ENCODE results near the gene RSPRY1.

RSPRY1 gene

DNA sequence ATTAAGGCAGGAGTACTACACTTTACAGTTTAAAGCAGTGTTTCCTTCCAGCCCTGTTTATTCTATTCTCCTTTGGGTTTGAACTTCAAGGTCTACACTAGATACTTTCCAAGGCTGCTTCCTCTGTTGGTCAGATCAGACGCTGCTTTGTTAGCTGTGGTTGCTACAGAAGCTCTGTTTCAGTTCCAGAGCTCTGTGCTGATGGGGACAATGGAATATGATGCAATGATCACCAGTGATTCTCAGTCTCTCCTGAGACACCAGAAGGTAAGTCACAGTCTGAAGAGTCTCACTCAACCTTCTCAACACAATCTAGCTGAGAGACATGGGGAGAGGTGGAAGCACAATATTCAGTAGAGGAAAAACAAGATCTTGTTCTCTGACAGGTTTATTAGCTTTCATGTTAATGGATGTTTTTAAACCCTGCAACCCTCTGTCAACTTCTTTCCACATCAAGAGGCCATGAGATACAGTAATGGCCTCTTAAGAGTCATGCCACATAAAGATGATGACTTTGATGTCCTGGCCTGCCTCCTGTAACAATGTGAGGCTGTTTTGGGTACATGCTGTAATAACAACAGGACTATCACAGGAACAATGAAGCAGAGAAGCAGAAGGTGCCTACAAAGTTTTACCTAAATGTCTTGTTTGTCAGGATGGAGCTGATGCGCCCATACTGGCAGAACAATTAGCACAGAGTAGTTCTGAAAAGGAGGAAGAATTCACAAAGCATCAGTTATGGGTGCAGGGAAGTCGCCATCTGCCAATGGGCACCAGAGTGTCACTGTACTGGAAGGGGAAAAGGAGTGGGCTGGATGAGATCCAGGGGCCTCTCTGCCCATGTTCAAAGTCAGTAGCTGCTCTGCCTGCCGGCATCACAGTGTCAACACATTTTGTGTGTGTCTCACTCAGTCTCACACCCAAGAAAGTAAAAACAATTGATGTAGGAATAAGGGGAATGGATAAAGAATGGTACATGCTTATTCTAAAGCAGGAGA, 33.7 kb upstream of the RSPRY1 start:
- DNase-seq (ENCODE audit: low read depth) = no peak

- DNase-seq (ENCODE audit: low read depth) = no peak
Observed at GRCh38 chr16:57153841-57154240, 32.3 kb upstream of the RSPRY1 start.

DNA sequence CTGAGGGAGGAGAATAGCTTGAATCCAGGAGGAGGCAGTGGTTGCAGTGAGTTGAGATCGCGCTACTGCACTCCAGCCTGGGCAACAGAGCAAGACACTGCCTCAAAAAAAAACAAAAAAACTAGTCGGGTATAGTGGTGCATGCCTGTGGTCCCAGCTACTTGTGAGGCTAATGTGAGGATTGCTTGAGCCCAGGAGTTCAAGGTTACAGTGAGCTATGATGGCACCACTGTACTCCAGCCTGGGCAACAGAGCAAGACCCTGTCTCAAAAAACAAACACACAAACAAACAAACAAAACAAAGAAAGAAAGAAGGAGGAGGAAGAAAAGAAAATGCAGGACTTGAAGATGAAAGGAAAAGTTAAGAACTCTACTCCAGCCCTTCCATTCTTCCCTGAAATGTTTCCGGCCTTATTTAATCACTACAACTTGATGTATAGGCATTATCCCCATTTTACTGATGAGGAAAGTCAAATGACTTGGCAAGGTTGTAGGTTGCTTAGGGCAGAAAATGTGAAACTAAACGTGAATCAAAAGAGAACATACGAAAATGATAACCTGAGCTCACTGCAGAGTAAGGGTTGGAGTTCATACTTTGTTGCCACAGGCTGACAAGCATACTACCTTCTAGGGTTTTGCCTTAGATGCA, 30.3 kb upstream of the RSPRY1 start:
- DNase-seq (ENCODE audit: low read depth) = no peak

DNA sequence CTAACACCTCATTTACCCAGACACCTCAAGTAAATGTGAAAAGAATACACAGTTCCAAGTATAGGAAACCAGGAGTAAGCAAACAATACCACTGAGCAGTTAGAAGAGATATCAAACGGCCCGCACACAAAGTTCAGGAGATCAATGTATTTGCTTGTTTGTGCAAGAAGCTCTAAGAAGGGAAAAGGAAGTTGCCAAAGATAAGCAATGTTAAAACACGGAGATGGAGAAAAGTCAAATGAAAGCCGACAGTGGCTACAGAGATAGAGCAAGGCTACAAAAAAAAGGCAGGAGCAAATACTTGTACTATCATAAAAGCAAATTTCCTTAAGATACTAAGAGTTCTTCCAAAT, 29.8 kb upstream of the RSPRY1 start:
- DNase-seq (ENCODE audit: low read depth) = no peak

DNA sequence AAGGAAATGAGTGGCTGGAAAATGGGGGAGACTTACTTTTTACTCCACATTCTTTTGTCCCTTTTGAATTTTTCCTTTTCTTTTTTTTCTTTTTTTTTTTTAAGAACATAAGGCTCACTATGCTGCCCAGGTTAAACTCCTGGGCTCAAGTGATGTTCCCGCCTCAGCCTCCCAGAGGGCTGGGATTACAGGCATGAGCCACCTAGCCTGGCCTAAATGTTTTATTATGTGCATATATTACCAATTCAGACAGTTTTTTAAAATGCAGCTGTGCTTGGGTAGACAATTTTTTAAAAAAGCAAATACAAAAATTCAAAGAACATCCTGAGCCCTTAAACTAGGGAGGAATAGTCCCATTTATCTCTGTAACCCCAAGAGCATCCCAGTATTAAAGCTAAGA, 28.6 kb upstream of the RSPRY1 start:
- DNase-seq (ENCODE audit: low read depth) = no peak

DNA sequence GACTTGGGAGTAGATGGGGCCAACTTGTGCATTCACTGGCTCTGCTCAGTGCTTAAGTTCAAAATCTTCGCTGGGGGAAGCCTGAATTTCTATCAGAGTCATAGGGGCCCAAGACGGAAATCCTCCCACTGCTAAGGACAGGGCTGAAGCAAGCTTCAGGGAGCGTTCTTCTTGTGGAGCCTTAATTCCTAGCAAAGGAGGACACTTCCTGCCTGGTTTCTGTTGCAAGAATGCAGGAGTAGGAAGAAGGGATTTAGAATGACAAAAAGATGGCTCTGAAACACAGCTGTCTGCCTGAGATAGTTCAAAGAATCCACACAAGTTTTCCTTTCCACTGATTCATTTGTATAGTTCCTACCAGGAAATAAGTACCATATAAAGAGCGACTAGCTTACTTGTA, 26.7 kb upstream of the RSPRY1 start:
- no peak for DNase-seq (ENCODE audit: low read depth)

- DNase-seq (ENCODE audit: low read depth) = no peak
Observed at GRCh38 chr16:57163842-57164241, 22.3 kb upstream of the RSPRY1 start.

DNA sequence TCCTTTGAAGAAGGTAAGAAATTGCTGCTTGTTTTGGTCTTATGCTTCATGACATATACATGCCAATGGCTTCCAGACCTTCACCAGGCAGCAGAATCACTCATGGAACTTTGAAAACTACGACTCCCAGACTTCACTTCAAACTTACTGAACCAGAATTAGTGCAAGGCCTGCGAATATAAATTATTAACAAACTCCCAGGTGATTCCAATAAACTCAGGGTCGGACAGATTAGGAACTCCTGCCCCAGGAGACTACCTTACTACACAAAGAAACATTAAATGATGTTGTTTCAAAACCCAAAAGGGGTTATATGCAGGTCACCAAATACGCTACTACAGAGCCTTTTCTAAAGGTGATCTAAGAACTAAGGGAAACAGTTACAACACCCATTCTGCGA, 20.6 kb upstream of the RSPRY1 start:
- DNase-seq (ENCODE audit: low read depth) = no peak

- DNase-seq (ENCODE audit: low read depth) = no peak
Observed at GRCh38 chr16:57165938-57166337, 20.2 kb upstream of the RSPRY1 start.

GRCh38 chr16:57166451-57166850, 19.7 kb upstream of the RSPRY1 start:
- DNase-seq (ENCODE audit: low read depth) = no peak

DNA sequence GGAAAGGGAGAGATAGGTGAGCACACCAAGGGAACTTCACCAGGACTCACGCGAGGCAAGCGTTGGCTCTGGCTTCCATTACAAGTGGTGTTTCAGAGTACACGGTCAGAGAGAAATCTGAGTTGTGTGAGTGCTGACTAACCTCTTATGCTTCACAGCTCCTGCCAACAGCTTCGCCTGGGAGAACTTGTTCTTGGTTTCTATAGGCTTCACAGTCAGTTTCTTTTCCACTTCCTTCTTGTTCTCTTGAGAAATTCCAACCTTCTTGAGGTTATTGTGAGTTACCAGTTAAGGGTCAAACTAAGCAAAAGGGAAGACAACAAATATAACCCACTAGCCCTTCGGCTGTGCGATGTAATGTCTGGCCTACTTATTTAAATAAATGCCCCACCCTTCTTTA, 19.2 kb upstream of the RSPRY1 start:
- no peak for DNase-seq (ENCODE audit: low read depth)

GRCh38 chr16:57167538-57167937, 18.6 kb upstream of the RSPRY1 start:
- DNase-seq (ENCODE audit: low read depth) = no peak

GRCh38 chr16:57167953-57168352, 18.2 kb upstream of the RSPRY1 start:
- no peak for DNase-seq (ENCODE audit: low read depth)

DNA sequence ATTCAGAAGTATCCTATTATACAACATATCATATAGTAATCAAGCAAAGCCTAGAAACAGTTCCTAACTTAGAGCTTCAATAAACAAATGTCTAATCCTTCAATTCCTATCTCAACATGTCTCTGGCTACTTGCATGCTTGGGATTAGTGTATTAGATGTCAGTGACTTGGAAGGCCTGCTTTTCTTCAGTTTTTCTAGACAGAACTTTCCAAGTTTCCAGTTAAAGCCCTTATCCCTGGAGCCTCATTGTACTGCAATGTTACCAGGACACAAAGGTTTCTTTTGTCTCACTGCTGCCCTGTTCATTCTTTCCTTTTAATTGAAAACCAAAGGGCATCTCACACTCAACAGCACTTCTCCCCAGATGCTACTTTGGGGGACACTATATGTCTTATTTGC, 16.8 kb upstream of the RSPRY1 start:
- no peak for DNase-seq (ENCODE audit: low read depth)

GRCh38 chr16:57172721-57173290, 13.3 kb upstream of the RSPRY1 start:
- no peak for DNase-seq (ENCODE audit: low read depth)

- no peak for DNase-seq (ENCODE audit: low read depth)
Observed at GRCh38 chr16:57175896-57176295, 10.2 kb upstream of the RSPRY1 start.

GRCh38 chr16:57178196-57178595, 7.9 kb upstream of the RSPRY1 start:
- no peak for DNase-seq (ENCODE audit: low read depth)

DNA sequence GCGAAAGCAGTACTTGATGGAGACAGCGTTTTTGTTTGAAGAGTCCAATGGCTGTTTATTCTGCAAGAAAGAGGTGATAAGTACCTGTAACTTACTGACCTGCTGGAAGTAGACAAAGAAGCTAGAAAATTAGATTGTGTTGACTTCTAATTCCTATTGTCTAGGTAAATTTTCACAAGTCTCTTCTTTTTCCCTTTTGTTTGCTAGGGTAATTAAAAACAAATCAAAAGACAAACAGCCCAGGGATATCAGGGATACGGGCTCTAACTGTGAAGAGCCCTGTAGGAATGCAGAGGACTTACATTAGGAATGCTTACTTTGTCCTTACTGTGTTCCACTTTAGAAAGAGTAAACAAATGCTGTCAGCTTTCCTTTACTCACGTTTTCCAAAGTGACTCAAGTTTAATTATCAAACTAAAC, 7.3 kb upstream of the RSPRY1 start:
- no peak for DNase-seq (ENCODE audit: low read depth)

- DNase-seq (ENCODE audit: low read depth) = no peak
Observed at GRCh38 chr16:57179215-57179828, 6.8 kb upstream of the RSPRY1 start.

DNA sequence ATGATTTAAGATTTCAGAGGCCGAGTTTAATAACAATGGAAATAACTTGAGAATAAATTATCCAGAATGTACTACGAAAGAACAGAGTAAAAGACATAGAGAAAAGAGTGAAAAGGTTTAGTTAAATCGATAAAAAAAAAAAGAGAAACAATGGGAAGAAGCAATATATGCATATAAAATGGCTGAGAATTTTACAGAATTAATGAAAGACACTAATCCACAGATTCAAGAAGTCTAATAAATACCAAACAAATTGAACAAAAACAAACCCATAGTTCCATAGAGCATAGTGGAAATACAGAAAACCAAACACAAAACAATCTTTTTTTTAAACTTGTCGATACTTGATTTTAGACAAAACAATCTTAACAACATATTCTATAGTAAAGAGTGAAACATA, 2.0 kb upstream of the RSPRY1 start:
- no peak for DNase-seq (ENCODE audit: low read depth)

DNA sequence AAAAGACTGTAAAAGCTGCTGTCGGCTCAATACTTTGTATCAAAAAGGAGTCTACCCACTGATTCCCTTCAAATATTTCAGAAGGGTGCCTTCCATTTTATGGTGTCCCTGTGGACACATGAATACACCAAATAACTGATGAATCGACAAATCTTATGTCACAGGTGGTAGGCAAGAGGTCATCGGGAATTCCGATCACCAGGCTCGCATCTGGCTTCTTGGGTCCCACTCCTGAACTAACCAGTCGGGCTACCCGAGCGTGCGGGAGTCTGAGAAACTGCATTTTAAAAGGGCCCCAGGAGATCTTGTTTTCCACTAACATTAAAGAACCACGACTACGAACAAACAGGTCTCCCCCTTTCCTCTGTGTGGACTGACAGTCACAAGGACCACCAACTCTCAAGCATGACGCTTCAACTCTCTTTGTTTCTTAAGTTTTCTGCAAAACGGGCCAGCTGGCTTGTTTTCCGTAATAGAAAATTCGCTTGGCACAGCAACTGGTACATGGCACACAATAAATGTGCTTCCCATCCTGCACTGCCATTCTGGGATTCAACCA, 1.2 kb upstream of the RSPRY1 start:
- DNase-seq (ENCODE audit: low read depth) = no peak

DNA sequence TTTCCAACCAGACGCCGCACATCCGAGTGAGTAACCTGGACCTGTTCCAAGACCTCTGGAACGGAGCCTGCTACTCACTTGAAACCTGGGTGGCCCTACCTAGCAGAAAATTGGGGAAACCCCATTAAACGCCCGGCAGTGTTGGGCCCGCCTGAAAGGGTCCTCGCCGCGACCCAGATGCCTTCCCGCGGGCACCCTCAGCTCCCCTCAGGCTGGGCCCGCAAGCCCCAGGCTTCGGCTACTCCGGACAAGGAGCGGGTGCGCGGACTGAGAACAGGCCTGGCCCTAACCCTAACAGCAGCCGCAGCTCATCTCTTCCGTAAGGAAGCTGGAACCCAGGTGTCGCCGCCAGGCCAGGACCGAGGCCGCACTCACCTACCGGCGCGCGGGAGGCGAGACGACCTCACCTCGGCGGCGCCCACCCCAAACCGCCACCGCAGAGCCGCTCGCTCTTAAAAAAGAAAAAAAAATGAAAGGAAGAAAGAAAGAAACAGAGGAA, 634 bp upstream of the RSPRY1 start:
- DNase-seq (ENCODE audit: low read depth) = peak; percentile 15

All from stimulated activated CD8-positive, alpha-beta memory T cell treated with anti-CD3 and anti-CD28 coated beads, Interleukin-12 subunit alpha, Interleukin-12 subunit beta, amount 100 ng/mL, for 1 hour (primary cell).